ENCODE data around the gene CAMTA1.
"Not testable (repeated sequence)": the region's sequence is repeated elsewhere in the genome, so short reads cannot be mapped to it uniquely, and the experiment has no call there.

The CAMTA1 gene

DNA sequence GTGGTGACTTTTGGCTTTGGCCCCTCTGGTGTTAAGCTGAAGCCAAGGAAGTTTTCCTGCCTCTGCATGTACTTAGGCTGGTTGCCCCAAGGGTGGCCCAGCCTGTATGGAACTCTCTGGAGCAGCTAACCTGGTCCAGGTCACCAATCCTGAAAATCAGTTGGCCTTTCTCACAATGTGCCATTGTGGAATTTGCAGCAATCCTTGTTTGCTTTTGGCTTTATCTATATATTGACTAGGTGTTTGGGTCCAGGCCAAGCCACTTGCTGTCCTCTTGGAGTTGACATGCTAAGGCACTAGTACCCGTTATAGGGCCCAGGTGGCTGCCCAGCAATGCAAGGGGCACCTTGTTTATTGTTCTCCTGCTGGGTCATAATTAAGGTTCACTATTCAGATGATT, 124.6 kb downstream of the CAMTA1 start:
- no peak for DNase-seq

DNA sequence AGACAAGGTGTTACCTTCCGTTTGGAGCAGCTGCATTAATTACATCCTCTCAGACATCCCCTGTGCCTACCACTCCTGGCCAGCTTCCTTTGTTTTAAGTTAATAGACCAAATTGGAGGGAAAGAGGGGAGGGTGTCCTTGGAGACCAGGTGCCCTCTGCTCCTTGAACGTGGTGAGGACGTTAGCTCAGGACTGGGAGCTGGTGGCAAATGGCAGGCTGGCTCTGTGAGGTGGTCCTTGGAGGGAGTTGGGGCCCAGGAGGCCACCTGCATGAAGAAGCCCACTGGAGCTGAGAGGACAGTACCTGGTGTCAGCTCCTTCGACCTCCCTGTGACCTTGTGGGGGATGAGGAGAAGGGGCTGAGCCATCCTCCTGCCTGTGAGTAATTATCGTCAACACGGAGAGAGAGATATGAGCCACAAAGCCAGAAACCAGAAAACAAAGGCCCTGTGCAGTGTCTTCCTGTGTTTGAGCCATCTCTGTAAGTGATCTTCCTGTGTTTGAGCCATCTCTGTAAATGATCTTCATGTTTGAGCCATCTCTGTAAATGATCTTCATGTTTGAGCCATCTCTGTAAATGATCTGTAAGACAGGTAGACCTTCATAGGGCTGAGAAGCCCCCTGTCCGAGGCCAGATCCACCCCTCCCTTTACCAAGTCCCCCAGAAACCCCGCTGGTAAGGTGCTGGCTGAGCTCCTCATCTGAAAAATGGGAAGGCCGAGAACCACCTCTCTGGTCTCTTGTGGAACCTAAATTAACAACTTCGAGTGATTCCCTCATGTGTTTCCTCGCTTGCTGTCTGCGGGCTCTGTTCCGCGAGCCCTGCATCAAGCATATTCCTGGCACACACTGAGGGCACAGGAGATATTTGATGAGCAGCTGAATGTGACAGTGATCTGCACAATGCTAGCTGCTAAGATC, 126.0 kb downstream of the CAMTA1 start:
- DNase-seq, result peak; percentile 28

DNA sequence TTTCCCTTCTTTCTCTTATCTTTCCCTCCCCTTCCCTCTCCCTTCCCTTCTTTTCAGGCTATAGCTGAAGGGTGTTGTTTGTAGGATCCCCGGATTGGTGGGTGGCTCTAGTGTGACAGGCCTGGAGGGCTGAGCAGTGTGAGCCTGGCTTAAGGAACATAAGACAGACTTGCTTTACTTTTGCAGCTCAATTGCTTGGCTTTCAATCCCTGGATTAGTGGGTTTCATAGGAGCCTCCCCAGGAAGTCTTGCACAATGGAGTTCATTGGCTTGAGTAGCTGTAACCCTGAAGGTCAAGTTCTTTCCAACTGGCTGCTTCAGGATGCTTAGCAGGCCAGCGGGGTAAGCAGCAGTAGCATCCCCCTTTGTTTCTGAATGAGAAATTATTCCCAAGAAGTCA, 126.7 kb downstream of the CAMTA1 start:
- no peak for DNase-seq

DNA sequence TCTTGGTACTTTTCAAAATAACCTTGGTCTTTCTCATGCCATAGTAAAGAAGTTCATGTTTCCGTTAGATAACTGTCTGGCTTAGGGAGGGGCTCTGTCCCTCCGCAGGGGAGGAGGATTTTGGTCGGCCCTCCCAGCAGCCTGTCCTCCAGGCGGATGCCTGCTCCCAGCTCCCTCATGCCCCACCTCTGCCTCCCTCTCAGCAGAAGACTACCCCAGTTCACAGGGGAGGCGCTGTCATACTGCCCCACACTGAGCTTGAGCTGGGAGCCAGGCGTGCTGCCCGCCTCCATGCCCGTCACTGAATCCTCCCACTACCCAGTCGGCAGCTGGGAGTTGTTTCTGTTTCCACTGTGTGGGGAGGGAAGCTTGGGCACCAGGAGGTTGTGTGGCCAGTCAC, 127.3 kb downstream of the CAMTA1 start:
- DNase-seq, result no peak

DNA sequence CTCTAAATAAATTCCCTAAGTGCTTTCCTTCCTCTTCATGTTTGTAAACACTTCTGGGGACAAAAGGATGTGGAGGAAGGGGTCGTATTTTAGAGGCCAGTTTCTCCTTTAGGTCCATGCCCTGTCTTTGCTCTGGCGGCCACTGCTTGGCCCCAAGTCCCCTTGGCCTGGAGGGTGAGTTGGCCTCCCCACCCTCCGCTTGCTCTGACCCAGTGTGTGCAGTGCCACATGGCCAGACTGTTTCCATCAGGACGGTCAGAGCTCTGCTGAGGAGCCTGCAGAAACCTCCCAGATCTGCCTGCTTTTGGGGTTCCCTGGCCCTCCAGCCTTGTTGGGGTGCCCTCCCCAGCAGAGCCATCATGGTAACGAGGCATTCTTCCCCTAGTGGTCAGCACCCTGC, 127.8 kb downstream of the CAMTA1 start:
- no peak for DNase-seq

DNA sequence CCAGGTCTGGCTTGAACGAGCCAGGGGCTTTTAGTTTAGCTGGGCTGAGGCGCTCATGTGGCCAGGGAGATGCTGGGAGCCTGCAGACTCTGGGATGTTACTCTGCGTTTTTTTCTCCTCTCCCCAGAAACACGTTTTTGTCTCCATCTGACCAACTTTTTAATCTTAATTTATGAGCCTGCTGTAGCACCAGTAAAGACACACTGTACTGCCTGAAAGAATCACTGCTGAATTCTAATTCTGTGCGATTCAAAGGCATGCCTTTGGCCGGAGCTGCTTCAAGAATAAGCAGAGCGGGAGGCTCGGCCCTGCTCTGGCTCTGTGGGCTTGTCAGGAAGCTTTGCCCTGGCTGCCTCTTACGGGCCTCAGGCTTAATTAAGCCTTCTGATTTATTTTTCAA, 129.5 kb downstream of the CAMTA1 start:
- no peak for DNase-seq

DNA sequence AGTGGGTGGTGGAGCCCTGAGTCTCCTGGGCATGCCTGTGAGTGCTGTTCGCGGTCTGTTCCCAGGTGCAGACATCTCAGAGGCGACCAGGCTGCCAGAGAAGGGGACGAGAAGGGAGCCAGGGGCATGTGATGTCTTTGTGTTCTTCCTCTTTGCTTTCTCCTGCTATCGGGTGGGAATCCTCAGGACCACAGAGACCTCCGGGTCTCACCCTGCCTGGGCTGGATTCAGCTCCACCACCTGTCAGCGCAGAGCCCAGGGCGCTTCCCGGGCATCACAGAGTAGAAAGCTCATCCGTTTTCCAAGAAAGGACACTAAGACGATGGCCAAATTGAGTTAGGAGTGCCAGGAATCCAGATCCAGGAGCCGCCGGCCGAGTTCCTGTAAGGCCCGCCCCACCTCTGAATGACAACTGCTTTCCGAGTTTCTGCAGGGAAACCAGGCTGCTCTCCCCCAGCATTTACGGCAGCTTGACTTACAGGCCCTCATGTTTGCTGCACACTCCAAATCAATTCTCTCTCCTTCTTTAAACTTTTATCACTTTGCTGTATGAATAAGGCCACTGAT, 130.8 kb downstream of the CAMTA1 start:
- no peak for DNase-seq

DNA sequence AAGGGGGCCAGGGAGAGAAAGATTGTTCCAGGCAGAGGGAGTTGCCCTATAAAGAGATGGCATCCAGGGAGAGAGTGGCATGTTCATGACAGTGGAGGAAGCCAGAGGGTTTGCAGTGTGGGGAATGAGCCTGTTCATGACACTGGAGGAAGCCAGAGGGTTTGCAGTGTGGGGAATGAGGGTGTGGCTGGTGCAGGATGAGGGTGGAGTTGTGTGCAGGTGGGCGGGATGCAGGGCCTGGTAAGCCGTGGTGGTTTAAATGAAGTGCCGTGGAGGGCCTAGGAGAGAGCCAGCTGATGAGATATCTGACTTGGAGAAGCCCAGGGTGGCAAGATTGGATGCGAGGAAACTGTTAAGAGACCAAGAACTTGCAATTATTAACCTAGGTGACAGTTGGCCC, 131.8 kb downstream of the CAMTA1 start:
- DNase-seq, result no peak

DNA sequence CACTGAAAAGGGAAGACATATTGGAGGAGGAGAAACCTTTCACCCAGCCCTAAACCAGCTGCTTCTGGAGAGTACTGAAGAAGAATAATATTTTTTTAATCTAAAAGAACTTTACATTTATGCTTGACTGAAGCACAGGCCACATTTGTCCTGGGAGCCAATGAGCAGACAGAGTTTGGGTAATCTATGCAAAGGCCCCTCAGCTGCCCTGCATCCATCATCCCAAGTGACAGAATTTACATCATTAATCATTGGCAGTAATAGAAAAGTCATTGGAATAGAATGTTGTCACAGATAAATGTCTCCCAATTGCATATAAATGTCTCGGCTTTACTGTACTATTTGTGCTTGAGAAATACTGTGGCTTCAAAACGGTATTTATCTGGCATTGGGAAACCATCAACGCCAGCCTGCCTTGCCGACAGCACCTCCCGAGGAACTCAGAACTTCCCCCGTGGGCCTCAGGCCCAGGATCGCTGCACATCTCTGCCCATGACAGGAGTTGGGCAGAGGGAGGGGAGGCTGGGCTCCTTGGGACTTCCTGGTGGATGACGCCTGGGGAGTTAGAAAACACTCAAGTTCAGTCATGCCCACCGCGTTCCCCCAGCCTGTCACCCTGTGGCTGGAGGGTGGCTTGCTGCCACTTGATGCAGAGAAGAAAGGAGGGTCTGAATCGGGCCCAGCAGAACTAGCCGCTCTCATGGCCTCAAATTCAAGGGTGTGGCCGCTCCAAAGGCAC, 133.1 kb downstream of the CAMTA1 start:
- no peak for DNase-seq

DNA sequence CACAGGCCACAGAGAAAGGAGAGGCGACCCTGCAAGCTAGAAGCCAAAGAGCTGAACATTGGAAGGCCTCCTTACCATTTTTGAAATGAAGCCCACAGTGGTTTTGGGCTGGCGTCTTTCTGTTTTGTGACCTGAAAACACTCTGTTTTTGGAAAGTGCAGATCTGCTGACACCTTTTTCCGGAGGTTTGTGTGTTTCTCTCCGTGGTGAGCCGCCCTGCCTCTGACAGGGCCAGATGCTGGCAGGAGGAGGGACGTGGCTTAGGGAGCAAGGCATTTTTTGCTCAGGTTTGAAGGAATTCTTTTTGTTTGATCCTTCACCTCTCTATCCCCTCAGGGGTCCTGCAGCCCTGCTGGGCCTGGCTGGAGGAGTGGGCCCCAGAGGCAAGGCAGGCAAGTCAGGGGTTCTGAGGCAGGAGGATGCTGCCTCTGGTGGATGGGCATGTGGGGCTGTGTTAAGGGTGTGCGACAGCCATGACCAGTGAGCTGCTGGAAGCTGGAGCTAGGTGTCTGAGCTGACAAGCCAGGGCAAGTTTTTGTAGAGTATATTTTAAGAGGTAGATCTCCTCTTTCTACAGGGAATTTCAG, 133.8 kb downstream of the CAMTA1 start:
- no peak for DNase-seq

DNA sequence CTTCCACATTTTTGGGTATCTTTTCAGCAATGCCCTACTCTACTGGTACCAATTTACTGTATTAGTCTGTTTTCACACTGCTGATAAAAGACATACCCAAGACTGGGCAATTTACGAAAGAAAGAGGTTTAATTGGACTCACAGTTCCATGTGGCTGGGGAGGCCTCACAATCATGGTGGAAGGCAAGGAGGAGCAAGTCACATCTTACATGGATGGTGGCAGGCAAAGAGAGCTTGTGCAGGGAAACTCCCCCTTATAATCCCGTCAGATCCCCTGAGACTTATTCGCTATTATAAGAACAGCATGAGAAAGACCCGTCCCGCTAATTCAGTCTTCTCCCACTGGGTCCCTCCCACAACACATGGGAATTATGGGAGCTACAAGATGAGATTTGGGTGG, 136.3 kb downstream of the CAMTA1 start:
- DNase-seq, result not testable (repeated sequence)

DNA sequence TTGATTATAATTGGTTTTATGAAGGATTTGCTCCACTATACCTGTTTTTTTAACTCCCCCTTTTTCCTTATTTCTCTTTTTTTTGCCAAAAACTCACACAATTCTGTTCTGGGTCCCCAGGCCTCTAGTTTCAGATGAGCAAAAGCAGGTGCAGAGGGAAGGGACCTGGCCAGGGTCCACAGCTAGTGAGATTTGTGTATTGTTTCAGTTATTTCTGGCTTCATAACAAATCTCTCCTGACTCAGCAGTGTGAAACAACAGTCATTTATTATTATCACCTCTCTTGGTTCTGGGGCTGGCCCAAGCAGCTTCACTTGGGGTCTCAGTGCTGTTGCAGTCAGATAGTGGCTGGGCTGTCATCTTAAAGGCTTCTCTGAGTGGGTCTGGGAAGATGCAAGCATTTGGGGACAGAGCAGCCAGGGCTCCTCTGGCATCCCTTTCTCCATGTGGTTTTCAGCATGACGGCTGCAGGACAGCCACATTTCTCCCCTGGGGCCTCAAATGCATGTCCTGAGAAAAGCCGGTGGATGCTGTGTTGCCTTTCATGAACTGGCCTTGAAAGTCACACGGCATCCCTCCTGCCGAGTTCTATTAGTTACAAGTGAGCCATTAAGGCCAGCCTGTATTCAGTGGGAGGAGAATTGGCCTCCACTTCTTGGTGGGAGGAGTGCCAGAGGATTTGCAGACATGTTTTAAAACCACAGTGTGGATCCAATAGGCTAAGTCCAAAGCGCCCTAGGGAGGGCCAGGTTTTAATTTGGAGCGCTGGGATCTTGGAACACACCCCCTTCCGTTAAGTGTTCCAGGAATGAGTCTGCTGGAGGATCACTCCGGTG, 137.1 kb downstream of the CAMTA1 start:
- no peak for DNase-seq

DNA sequence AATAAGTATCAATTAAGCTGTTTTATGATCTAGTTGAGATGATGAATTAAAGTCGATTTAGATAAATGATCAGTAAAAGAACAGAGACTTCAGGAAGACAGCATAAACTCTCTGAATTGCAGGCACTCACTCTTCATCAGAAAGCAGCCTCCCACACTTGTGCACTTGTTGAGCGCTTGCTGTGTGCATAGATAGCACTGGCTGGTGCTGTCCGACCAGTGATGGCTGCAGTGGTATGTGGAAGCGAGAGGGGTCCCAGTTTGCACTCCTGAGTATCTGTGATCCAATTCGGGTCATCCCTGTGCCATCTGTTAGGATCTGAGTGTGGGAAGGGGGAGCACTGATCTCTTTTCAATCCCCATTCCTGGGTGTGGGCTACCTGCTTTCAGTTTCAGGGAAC, 137.8 kb downstream of the CAMTA1 start:
- no peak for DNase-seq

DNA sequence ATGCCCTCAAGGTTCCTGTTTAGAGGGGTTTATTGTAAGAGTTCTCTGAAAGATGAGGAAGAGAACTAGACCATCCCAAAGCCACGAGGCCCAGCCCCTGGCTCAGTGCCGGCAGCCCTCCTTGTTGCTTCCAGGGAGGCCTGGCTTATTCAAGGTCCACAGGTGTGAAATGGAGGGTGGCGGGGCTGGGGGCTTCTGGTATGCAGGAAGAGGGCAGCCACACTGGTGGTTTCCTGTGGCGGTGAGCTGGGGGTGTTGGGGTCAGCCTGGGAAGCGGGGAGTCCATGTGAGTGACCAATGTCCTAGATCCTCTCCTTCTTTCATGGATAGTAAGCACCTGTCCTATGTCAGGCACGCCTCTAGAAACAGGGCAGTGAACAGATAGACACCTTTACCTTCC, 138.2 kb downstream of the CAMTA1 start:
- DNase-seq, result no peak

DNA sequence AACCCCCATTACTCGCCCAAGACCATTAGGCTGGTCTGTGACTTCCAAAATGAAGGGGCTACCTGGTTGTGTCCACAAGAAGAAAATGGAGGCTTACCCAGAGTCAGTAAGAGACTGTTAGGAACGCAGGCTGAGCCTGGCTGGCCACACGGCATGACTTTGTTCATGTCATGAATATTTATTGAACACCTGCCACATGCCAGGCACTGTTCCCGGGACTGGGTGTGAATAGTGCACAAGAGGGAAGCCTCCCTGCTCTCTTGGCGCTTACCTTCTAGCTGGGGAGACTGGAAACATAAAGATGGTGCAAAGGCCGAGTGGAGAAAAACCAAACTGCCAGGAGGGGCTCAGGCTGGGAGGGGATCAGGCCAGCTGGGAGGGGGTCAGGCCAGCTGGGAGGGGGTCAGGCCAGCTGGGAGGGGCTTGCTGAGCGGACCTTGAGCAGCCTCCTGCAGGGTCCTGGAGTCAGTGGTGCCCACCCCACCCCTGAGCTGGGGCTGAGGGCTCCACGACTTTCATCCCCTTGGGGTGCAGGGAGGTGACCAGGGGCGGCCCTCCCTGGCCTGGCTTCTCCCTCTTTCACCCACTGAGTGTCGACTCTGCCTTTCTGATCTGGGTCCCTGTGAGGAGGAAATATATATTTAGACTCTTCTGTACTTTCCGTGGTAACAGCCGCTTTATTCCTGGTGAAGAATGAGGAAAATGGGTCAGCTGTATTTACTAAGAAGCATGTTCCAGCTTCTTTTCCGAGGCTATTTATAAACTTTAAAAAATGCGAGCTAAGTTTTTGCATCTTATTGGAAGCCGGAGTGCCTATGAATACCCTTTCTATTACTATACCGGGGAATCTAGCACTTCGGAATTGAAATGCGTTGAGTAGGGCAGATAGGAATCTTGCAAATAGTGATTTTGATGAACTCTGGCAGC, 139.0 kb downstream of the CAMTA1 start:
- no peak for DNase-seq

DNA sequence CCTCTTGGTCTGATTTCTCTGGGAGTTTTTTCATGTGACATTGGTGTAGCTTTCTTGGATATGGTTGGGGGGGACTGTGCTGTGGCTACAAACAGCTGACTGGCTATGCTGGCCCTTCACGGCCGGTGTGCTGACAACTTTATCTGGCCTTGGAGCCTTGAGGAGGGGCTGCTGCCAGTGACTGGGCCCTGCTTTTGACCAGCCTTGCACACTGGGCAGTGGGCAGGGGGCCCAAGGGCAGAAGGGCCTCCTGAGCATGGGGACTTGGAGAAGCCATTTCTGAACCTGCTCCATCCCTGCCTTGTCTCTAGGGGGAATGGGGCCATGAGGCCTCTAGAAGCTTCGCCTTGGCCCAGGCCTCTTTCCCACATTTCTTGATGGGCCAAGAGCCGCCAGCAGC, 139.6 kb downstream of the CAMTA1 start:
- DNase-seq, result no peak

DNA sequence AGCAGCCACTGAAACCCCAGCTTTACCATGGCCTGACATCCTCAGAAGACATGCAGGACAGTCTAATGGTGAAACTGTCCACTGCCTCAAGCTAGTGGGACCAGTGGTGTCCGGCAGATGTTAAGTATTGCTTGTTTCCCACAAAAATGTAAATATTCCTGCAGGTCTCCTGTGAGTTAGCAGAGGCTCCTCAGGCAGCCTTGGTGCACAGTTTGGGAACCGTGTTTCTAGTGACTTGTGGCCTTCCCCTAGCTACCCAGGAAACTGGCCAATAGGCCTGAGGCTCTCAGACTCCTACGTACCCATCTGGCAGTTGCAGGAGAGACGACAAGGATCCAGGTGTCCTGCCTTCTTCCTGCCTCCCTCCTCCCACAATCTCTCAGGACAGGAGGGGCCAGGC, 142.4 kb downstream of the CAMTA1 start:
- DNase-seq, result no peak

DNA sequence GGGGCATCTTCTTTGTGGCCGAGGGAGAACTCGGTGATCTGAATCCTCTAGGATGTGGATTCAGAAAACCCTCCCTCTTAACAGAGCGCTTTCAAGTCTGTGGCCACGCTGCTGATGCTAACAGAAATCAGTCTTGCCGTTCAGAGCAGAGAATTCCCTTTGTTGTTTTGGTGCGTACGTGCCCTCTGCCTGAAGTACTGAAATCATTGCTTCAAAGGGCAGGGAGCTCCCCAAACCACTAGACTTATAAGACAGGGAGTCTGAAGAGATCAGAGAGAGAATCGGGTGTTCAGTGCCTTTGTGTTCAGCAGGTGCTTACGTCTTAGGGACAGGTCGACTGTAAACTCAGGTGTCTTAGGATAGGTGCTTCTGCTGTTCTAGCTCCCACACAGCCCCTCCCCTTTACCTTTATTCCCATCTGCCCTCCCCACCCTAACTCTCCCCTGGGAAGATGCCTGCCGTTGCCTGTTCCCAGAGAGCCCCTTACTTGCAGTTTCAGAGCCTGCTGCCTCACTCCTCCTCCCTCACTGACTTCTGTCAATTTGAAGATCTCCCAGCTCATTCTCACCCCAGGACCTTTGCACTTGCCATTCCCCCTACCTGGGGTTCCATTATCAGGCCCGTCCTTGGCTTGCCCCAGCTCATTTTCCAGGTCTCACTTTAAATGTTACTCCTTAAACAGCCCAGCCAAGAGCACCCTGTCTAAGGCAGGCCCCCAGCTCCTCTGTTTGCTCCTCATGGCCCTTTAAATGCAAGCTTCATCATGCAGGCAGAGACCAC, 143.0 kb downstream of the CAMTA1 start:
- DNase-seq, result no peak

DNA sequence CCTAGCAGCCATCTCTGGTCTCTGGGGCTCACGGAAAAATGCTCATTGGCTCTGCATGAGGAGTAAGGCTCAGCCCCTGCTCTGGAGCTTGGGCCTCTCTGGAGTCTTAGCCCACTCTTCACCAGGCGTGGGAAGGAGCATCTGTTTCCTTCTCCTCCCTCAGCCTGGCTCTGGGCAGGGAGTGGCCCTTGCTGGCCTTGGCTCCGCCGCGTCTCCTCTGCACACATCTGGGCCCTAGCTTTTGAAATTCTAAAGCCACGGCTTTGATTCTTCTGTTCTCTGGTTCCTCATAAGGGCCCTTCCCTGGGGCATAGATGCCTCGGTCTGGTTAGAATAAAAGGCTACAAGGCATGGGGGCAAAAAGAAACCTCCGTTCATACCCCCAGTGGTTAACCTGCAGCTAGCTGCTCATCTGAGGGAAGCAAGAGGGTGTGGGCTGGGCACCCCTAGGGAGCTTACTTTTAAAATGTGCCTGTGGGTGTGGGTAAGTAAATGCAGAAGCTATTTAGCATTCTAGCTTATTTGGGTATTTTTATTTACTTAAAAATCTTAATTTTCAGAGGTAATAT, 145.6 kb downstream of the CAMTA1 start:
- no peak for DNase-seq

DNA sequence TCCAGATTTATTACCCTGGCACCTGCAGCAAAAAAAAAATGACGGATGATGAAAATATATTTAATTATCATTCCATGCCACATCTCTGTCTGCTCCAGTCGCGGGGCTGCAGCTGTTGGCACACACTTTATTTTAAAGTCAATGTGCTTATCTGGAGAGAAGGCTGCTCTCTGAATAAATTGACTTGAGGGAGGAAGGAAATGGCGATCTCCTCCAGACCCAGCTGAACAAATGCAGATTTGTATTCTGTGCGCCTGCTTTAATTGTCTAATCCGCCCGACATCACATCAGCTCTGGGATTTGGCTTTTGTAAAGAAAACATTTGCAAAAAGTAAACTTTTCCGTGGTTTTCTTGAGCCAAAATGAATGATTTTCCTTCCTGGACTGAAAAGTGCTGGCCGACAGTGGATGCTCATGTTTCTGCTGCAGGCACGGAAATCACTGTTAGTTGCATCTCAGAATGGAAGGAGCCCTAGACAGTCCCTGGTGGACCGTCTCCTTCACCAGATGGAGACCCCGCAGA, 150.2 kb downstream of the CAMTA1 start:
- no peak for DNase-seq

Data from COR-L47 (cell line).